Gastrocnemius medialis (tissue), 4 donors: ENCODE data around the gene DISC1. TPM values are rescaled to one million over a fixed set of nuclear protein-coding genes. Genes with fewer than 3 reads are reported as not detected.

Experiments
- ATAC-seq, 2 donors: fragments of 150-250 bp; one replicate each; pipeline ENCODE4 v1.9.1; 2016
- DNase-seq, 2 donors: peaks; one replicate each; pipeline ENCODE4 v3.0.0-alpha.2; 2019
- H3K27ac ChIP-seq, 4 donors: fragments of 200-600 bp; sonication (generic); 1 replicate in 1 of 4; 2 replicates in 3 of 4; pipeline ENCODE4 v1.5.1; 2016 to 2018; ENCODE audit warnings: mild to moderate bottlenecking in 2 of 4, moderate library complexity in 1 of 4
- H3K27me3 ChIP-seq, 3 donors: fragments of 200-600 bp; sonication (generic) in 2 of 3; 1 replicate in 1 of 3; 2 replicates in 2 of 3; pipeline versions ENCODE4 v1.5.1 to v1.6.0; 2016 to 2019; ENCODE audit warnings: mild to moderate bottlenecking in 1 of 3, moderate library complexity in 1 of 3
- H3K36me3 ChIP-seq, 2 donors: fragments of 200-600 bp; sonication (generic) in 1 of 2; one replicate each; pipeline ENCODE4 v1.5.1; 2017 to 2018
- H3K4me1 ChIP-seq, 2 donors: fragments of 200-600 bp; sonication (generic) in 1 of 2; one replicate each; pipeline ENCODE4 v1.5.1; 2016 to 2017; ENCODE audit warnings: mild to moderate bottlenecking in 2 of 2
- H3K4me3 ChIP-seq, 4 donors: fragments of 200-600 bp; sonication (generic) in 3 of 4; 1 replicate in 1 of 4; 2 replicates in 3 of 4; pipeline ENCODE4 v1.5.1; 2016 to 2019; ENCODE audit warnings: mild to moderate bottlenecking in 2 of 4
- H3K9me3 ChIP-seq, 3 donors: fragments of 200-600 bp; sonication (generic) in 2 of 3; 1 replicate in 1 of 3; 2 replicates in 2 of 3; pipeline ENCODE4 v1.5.1; 2016 to 2019
- POLR2A ChIP-seq, 2 donors: fragments of 450-650 bp; IDR thresholded peaks; one replicate each; pipeline ENCODE4 v1.6.1; 2017; ENCODE audit warnings: antibody characterized with exemption in 2 of 2, mild to moderate bottlenecking in 2 of 2, moderate library complexity in 2 of 2
- in situ Hi-C, 4 donors: fragments of 200-750 bp; cut with MboI; loops; one replicate each; pipeline versions ENCODE4 v1.15.0 to v1.8.0; 2017; ENCODE audit warnings: low sequenced_read_pairs in 4 of 4
- intact Hi-C: fragments of 100-400 bp; cut with DNase I; formaldehyde crosslinking; loops from one replicate; pipeline ENCODE4 v1.15.1; 2023; ENCODE audit warnings: low total_unique reads
- total RNA-seq, 4 donors: library from RNA; depleted of rRNA; stranded (reverse); fragments of >200 nt; gene quantifications; one replicate each; pipeline versions ENCODE4 v1.1.0 to v1.2.3, GENCODE V29; 2016
- TF ChIP-seq, protein P1 (sequence below), 5 experiments: fragments of 450-650 bp in 3 of 5; fragments of 200-600 bp in 2 of 5; sonication (generic) in 2 of 5; IDR thresholded peaks in 4 of 5; conservative IDR thresholded peaks in 1 of 5; 1 replicate in 4 of 5; 2 replicates in 1 of 5; pipeline ENCODE4 v1.5.1; 2016 to 2019; ENCODE audit warnings: antibody characterized with exemption in 5 of 5, mild to moderate bottlenecking in 3 of 5, moderate library complexity in 3 of 5

The DISC1 gene
- total RNA-seq, 4 donors from 2014 or later = 2.3 to 5.8 (median 2.6) TPM

DNA sequence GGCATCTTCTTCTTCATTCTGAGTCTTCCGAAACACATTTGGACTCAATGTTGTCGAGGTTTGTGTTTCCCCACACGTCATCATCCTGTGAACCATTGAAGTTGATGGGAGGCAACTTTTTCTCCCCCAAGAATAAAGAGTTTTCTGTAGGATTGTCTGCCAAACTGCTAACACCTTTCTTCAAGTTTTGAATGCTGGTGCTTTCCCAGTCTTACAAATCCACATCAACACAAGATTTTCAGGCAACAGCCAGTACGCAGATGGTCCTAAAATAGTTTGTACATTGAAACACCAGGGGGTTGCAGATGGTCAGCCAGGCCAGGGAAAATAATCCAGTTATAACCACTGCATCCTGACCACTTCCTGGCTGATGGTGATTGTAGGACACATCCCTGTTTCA, 187.9 kb downstream of the DISC1 start:
- Histone ChIP-seq H3K27ac (no peak overlapping the region), H3K4me3 (no peak overlapping the region), H3K36me3 (no peaks in the 10 kb centered on the region), H3K27me3 (no peaks in the 10 kb centered on the region), H3K9me3 (no peaks in the 10 kb centered on the region), H3K4me1 (peaks cover 4% of the 10 kb centered on the region in 2 donors)
- intact Hi-C loops = no loop called here
- in situ Hi-C loops = no loop called here
- no peak for TF ChIP-seq POLR2A (IDR thresholded peaks at IDR 0.05)
- TF ChIP-seq, protein P1, sequence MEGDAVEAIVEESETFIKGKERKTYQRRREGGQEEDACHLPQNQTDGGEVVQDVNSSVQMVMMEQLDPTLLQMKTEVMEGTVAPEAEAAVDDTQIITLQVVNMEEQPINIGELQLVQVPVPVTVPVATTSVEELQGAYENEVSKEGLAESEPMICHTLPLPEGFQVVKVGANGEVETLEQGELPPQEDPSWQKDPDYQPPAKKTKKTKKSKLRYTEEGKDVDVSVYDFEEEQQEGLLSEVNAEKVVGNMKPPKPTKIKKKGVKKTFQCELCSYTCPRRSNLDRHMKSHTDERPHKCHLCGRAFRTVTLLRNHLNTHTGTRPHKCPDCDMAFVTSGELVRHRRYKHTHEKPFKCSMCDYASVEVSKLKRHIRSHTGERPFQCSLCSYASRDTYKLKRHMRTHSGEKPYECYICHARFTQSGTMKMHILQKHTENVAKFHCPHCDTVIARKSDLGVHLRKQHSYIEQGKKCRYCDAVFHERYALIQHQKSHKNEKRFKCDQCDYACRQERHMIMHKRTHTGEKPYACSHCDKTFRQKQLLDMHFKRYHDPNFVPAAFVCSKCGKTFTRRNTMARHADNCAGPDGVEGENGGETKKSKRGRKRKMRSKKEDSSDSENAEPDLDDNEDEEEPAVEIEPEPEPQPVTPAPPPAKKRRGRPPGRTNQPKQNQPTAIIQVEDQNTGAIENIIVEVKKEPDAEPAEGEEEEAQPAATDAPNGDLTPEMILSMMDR (IDR thresholded peaks at IDR 0.05 in 4 of 5, conservative IDR thresholded peaks at IDR 0.05 in 1 of 5) = no peak
- ATAC-seq = no peak
- DNase-seq = no peak

DNA sequence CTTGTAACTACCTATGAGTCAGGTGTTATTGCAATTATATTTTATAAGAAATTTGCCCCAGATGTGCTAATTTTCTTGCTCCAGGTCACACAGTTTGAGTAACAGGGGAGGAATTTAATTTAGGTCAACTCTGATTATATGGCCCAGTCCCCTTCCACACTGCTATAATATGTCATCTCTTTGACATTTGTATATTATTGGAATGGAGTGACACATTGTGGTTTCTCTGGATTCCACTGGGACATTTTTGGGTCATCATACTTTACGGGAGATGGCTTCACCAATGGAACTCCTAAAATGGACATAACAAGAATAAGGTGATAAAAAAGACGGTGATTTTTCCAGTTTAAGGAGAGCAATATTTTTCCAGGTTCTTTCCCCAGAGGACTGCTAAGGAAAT, 191.2 kb downstream of the DISC1 start:
- Histone ChIP-seq H3K27me3 (no peaks in the 10 kb centered on the region), H3K9me3 (no peaks in the 10 kb centered on the region), H3K4me3 (peak overlapping the region in 1 of 4 donors; percentile 11), H3K4me1 (peaks cover 4% of the 10 kb centered on the region in 2 donors), H3K36me3 (no peaks in the 10 kb centered on the region), H3K27ac (peak overlapping the region; percentile 53 to 79 (median 64))
- no peak for ATAC-seq
- TF ChIP-seq, protein P1 (IDR thresholded peaks at IDR 0.05 in 4 of 5, conservative IDR thresholded peaks at IDR 0.05 in 1 of 5) = no peak
- no peak for TF ChIP-seq POLR2A (IDR thresholded peaks at IDR 0.05)
- in situ Hi-C loops = no loop called here
- DNase-seq = no peak
- intact Hi-C loops = loop anchor here (1.0 kb wide), 1 partner anchor 18 kb away; no protein-coding TSS in a partner anchor

DNA sequence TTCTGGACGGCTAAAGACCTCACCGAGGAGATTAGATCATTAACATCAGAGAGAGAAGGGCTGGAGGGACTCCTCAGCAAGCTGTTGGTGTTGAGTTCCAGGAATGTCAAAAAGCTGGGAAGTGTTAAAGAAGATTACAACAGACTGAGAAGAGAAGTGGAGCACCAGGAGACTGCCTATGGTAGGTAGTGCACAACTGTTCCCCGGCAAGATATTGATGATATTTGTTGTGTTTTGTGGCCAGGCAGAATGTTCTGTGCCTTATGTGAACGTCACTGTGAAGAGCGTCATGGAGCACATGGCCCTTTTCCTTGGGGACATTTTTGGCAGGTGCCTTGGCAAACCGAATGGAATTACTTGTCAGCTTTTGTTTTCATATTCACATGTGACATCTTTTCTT, 191.7 kb downstream of the DISC1 start:
- H3K27ac ChIP-seq = peak overlapping the region; percentile 53 to 79 (median 64)
- TF ChIP-seq, protein P1 (IDR thresholded peaks at IDR 0.05 in 4 of 5, conservative IDR thresholded peaks at IDR 0.05 in 1 of 5) = no peak
- peak in 1 of 2 donors; percentile 52 for TF ChIP-seq POLR2A (IDR thresholded peaks at IDR 0.05)
- ATAC-seq (peak; percentile 80 to 92), DNase-seq (peak; percentile 40 to 74)
- H3K4me1 ChIP-seq = peaks cover 4% of the 10 kb centered on the region in 2 donors
- in situ Hi-C loops = no loop called here
- intact Hi-C loops = loop anchor here (1.0 kb wide), 1 partner anchor 19 kb away; no protein-coding TSS in a partner anchor
- no peaks in the 10 kb centered on the region for H3K27me3 ChIP-seq
- H3K36me3 ChIP-seq = no peaks in the 10 kb centered on the region
- H3K9me3 ChIP-seq = no peaks in the 10 kb centered on the region
- H3K4me3 ChIP-seq = peak overlapping the region in 3 of 4 donors; percentile 4 to 34 (median 11)

DNA sequence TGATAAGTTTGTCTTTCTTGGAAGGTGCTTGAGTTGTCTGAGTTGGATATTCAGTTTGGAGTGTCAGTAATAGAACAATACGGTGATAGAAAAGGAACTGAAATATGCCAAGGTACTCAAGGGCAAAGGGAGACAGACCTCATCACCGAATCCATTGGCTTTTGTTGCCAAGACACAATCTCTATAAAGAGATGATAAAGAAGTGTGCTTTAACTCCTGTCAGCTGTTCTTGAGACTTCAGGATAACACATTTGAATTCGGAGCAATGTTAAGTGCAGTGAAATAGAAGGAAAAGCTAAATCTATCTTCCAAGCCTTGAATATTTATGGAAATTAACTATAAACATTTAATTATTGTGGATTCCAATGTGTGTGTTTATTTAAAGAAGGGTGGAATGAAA, 194.7 kb downstream of the DISC1 start:
- no peaks in the 10 kb centered on the region for H3K9me3 ChIP-seq
- ATAC-seq = no peak

More for the DNA sequence above, 194.7 kb downstream of the DISC1 start:
- H3K27ac ChIP-seq = no peak overlapping the region
- in situ Hi-C loops (no loop called here), intact Hi-C loops (no loop called here)
- peaks cover 4% of the 10 kb centered on the region in 2 donors for H3K4me1 ChIP-seq
- DNase-seq = no peak
- no peaks in the 10 kb centered on the region for H3K27me3 ChIP-seq
- H3K36me3 ChIP-seq = no peaks in the 10 kb centered on the region
- TF ChIP-seq POLR2A (IDR thresholded peaks at IDR 0.05) = no peak
- TF ChIP-seq, protein P1 (IDR thresholded peaks at IDR 0.05 in 4 of 5, conservative IDR thresholded peaks at IDR 0.05 in 1 of 5) = no peak
- no peak overlapping the region for H3K4me3 ChIP-seq
